ENCODE measurements around the gene NARF.

DNA sequence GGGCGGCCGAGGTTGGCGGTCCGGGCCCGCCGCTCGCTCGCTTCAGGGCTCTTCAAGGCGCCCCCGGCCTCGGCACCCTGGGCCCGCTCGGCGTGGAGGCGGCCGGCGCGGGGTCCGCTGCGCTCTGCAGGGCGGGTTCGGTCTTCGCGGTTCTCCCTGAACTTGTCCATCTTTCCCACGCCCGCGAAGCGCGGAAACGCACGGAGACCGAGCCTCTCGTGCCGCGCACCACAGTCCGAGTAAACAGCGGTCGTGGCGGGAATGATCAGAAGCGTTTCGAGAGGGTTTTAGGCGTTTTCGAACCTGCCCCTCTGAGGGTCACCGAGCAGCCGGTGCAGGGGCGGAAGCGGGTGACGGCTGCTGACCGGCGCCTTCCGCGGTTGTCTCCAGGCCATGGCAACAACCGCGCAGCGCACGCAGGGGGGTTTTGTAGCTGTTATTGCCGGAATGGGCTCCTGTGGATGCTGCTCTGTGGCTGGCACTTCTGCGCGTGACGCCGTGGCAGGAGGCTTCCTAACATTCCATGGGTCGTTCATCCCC lies 414 bp downstream of the NARF start:
- TF ChIP-seq TEAD4 (CRISPR knock-in tag; IDR thresholded peaks at IDR 0.05) (no peak), JUN (CRISPR knock-in tag; IDR thresholded peaks at IDR 0.05) (no peak)

Measured in WTC11 (cell line).